Parathyroid adenoma (tissue), 2 donors: Measurements from ENCODE around the gene CHID1.

Experiments used
- H2AFZ ChIP-seq: fragments of 300-600 bp; sonication (generic); one replicate; pipeline ENCODE4 v1.7.0; 2017; ENCODE audit warnings: antibody characterized with exemption, mild to moderate bottlenecking
- H3K27ac ChIP-seq: fragments of 300-600 bp; sonication (generic); one replicate; pipeline ENCODE4 v1.7.0; 2017
- H3K27me3 ChIP-seq: fragments of 300-600 bp; sonication (generic); one replicate; pipeline ENCODE4 v1.7.0; 2017; ENCODE audit warnings: low read length; ENCODE audit not compliant: control insufficient read depth, insufficient read depth
- H3K36me3 ChIP-seq: fragments of 300-600 bp; sonication (generic); one replicate; pipeline ENCODE4 v1.7.0; 2017; ENCODE audit warnings: low read length; ENCODE audit not compliant: control insufficient read depth, insufficient read depth
- H3K4me1 ChIP-seq: fragments of 300-600 bp; sonication (generic); one replicate; pipeline ENCODE4 v1.7.0; 2017; ENCODE audit warnings: control low read depth
- H3K4me2 ChIP-seq: fragments of 300-600 bp; sonication (generic); one replicate; pipeline ENCODE4 v1.7.0; 2017; ENCODE audit warnings: low read length
- H3K4me3 ChIP-seq: fragments of 300-600 bp; sonication (generic); one replicate; pipeline ENCODE4 v1.7.0; 2017; ENCODE audit warnings: low read depth, low read length
- H3K79me2 ChIP-seq: fragments of 300-600 bp; sonication (generic); one replicate; pipeline ENCODE4 v1.7.0; 2017; ENCODE audit warnings: control low read depth
- H3K9ac ChIP-seq: fragments of 300-600 bp; sonication (generic); one replicate; pipeline ENCODE4 v1.7.0; 2017; ENCODE audit warnings: mild to moderate bottlenecking
- H3K9me3 ChIP-seq: fragments of 300-600 bp; sonication (generic); one replicate; pipeline ENCODE4 v1.7.0; 2017; ENCODE audit warnings: low read length; ENCODE audit not compliant: control insufficient read depth
- CTCF ChIP-seq: fragments of 300-600 bp; sonication (generic); IDR thresholded peaks from one replicate; pipeline ENCODE4 v1.7.0; 2017; ENCODE audit warnings: antibody characterized with exemption, mild to moderate bottlenecking
- donor health status: primary hyperparathyroidism.

CHID1 gene

GRCh38 chr11:907668-908067 is 2.9 kb downstream of the CHID1 start:
- no peak overlapping the region for H3K27ac ChIP-seq
- TF ChIP-seq CTCF = no peak
- H2AFZ ChIP-seq = no peak overlapping the region
- no peak overlapping the region for H3K4me3 ChIP-seq
- no peaks in the 10 kb centered on the region for H3K36me3 ChIP-seq
- H3K79me2 ChIP-seq = peaks cover 2% of the 10 kb centered on the region
- H3K4me2 ChIP-seq = no peak overlapping the region
- H3K9me3 ChIP-seq = no peaks in the 10 kb centered on the region
- H3K27me3 ChIP-seq = no peaks in the 10 kb centered on the region
- no peak overlapping the region for H3K9ac ChIP-seq
- no peaks in the 10 kb centered on the region for H3K4me1 ChIP-seq

GRCh38 chr11:905952-906351 is 4.7 kb downstream of the CHID1 start:
- TF ChIP-seq CTCF = no peak
- Histone ChIP-seq H2AFZ (no peak overlapping the region), H3K9me3 (no peaks in the 10 kb centered on the region), H3K4me3 (no peak overlapping the region), H3K79me2 (peaks cover 2% of the 10 kb centered on the region), H3K4me2 (no peak overlapping the region), H3K36me3 (no peaks in the 10 kb centered on the region), H3K27ac (no peak overlapping the region), H3K4me1 (no peaks in the 10 kb centered on the region), H3K9ac (no peak overlapping the region), H3K27me3 (no peaks in the 10 kb centered on the region)

GRCh38 chr11:904380-904779 is 6.2 kb downstream of the CHID1 start:
- Histone ChIP-seq H3K9me3 (no peaks in the 10 kb centered on the region), H3K4me2 (no peak overlapping the region), H3K79me2 (no peaks in the 10 kb centered on the region), H2AFZ (no peak overlapping the region), H3K9ac (no peak overlapping the region), H3K36me3 (no peaks in the 10 kb centered on the region), H3K27ac (no peak overlapping the region), H3K4me1 (no peaks in the 10 kb centered on the region), H3K27me3 (no peaks in the 10 kb centered on the region), H3K4me3 (no peak overlapping the region)
- TF ChIP-seq CTCF = no peak

- no peak overlapping the region for H3K27ac ChIP-seq
Measured at GRCh38 chr11:901452-902061, 9.1 kb downstream of the CHID1 start.

More at GRCh38 chr11:901452-902061, 9.1 kb downstream of the CHID1 start:
- Histone ChIP-seq H3K36me3 (no peaks in the 10 kb centered on the region), H3K4me2 (no peak overlapping the region), H3K79me2 (no peaks in the 10 kb centered on the region), H3K27me3 (no peaks in the 10 kb centered on the region), H3K9me3 (no peaks in the 10 kb centered on the region), H3K4me3 (no peak overlapping the region), H3K9ac (no peak overlapping the region), H3K4me1 (no peaks in the 10 kb centered on the region), H2AFZ (no peak overlapping the region)
- TF ChIP-seq CTCF = no peak
